Smooth muscle cell (in vitro differentiated cells): ENCODE data around the gene SH3GL3. TPM values are rescaled to one million over a fixed set of nuclear protein-coding genes. Genes with fewer than 3 reads are reported as not detected.

Source experiments
- DNase-seq: peaks from one replicate; lab custom pipeline; 2025; ENCODE audit not compliant: unreplicated experiment; lab: John Stamatoyannopoulos, UW
- H2AFZ ChIP-seq: fragments of 200-600 bp; sonication (generic); 2 replicates; pipeline ENCODE4 v1.6.0; 2016; ENCODE audit warnings: antibody characterized with exemption, low read depth, mild to moderate bottlenecking
- H3F3A ChIP-seq: fragments of 200-600 bp; sonication (generic); 2 replicates; pipeline ENCODE4 v1.6.0; 2017; ENCODE audit warnings: antibody characterized with exemption, low read depth
- H3K27ac ChIP-seq: fragments of 200-600 bp; sonication (generic); 2 replicates; pipeline ENCODE4 v1.5.1; 2016; ENCODE audit warnings: low read depth, mild to moderate bottlenecking
- H3K27me3 ChIP-seq: fragments of 200-600 bp; sonication (generic); 2 replicates; pipeline ENCODE4 v1.6.1; 2016; ENCODE audit warnings: low read depth, mild to moderate bottlenecking
- H3K36me3 ChIP-seq: fragments of 200-600 bp; sonication (generic); 2 replicates; pipeline ENCODE4 v1.5.1; 2016; ENCODE audit warnings: low read depth
- H3K4me1 ChIP-seq: fragments of 200-600 bp; sonication (generic); 2 replicates; pipeline ENCODE4 v1.5.1; 2016; ENCODE audit warnings: low read depth
- H3K4me2 ChIP-seq: fragments of 200-600 bp; sonication (generic); 2 replicates; pipeline ENCODE4 v1.6.0; 2016; ENCODE audit warnings: mild to moderate bottlenecking
- H3K4me3 ChIP-seq: fragments of 200-600 bp; sonication (generic); 2 replicates; pipeline ENCODE4 v1.5.1; 2016; ENCODE audit warnings: mild to moderate bottlenecking
- H3K79me2 ChIP-seq: fragments of 200-600 bp; sonication (generic); 2 replicates; pipeline ENCODE4 v1.6.0; 2016; ENCODE audit warnings: low read depth, mild to moderate bottlenecking
- H3K9ac ChIP-seq: fragments of 200-600 bp; sonication (generic); 2 replicates; pipeline ENCODE4 v1.6.0; 2016; ENCODE audit warnings: low read depth
- H3K9me3 ChIP-seq: fragments of 200-600 bp; sonication (generic); replicated peaks from 2 replicates; pipeline ENCODE4 v1.5.1; 2016; ENCODE audit warnings: low read depth
- H4K20me1 ChIP-seq: fragments of 200-600 bp; sonication (generic); 2 replicates; pipeline ENCODE4 v1.6.0; 2016; ENCODE audit warnings: low read depth
- whole genome bisulfite sequencing: methylation state at CpG from one replicate; pipeline ENCODE4 v1.1.7; 2016; ENCODE audit warnings: low lambda C conversion rate; 5-methylcytosine and 5-hydroxymethylcytosine counted together
- polyA plus RNA-seq: library from polyadenylated mRNA; unstranded; fragments of >200 nt; fragmentation: Nextera tagmentation; extraction: Ambion mirVana; gene quantifications from 2 replicates; pipeline ENCODE4 v1.2.1, GENCODE V29; 2016
- total RNA-seq: library from RNA; depleted of rRNA; stranded (reverse); fragments of >200 nt; gene quantifications from 2 replicates; pipeline ENCODE4 v1.2.3, GENCODE V29; 2014
- TF ChIP-seq, protein P1 (sequence below): fragments of 200-600 bp; sonication (generic); IDR thresholded peaks from 2 replicates; pipeline ENCODE4 v1.5.1; 2017; ENCODE audit warnings: borderline replicate concordance, mild to moderate bottlenecking, antibody characterized with exemption; ENCODE audit not compliant: insufficient read depth, poor library complexity, severe bottlenecking

Gene SH3GL3
- total RNA-seq (2.2 and 2.7 TPM in 2 replicates), polyA plus RNA-seq (0.50 and 1.5 TPM in 2 replicates)

DNA sequence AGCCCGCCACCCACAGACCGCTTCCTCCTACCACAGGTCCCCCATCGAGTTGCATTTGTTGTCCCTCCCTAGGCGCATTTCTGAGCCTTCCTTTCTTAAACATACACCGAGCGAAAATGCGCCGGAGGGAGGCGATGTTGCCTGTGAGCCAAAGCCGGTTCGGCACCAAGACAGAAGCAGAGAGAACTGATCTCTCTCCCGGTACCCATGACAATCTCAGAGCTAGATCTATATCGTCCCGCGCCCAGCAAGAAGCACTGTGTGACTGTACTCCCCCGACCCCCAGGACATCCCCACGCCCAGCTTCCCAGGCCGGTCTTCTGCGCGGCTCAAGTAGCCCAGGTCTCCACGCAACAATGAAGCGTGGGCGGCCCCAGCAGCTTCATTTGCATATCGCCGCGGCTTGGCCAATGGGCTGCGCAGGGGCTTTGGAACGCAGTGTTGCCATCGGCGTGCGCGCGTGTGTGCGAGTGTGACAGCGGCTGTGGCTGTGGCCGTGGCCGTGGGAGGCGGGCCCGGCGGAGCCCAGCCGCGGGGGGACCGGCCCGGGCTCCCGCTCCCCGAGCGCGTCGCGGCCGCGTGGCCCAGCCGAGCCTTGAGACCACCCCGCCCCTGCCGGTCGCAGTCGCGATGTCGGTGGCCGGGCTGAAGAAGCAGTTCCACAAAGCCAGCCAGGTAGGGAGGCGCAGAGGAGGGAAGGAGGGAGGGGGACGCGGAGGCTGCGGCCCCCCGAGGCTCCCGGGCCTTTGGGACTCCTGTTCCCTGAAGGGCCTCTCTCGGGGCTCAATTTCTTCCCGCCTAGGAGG is at the start of gene SH3GL3:
Gene SH3GL3 (plus strand): TSS at position 438 of the 806 bp plus-strand sequence. CDS start 193 bp downstream, at position 631.
- Histone ChIP-seq H3K9ac (peak within 1 kb of the TSS; percentile 47), H4K20me1 (no peaks in the 10 kb centered on the region), H3K4me2 (peak within 1 kb of the TSS; percentile 93), H3K27me3 (no peaks in the 10 kb centered on the region), H3K36me3 (no peaks in the 10 kb centered on the region), H3K4me3 (peak within 1 kb of the TSS; percentile 60), H3K79me2 (no peaks in the 10 kb centered on the region), H3F3A (no peaks in the 10 kb centered on the region), H2AFZ (peak within 1 kb of the TSS; percentile 82), H3K9me3 (no peaks in the 10 kb centered on the region), H3K27ac (no peak within 1 kb of the TSS), H3K4me1 (no peaks in the 10 kb centered on the region)
- TF ChIP-seq, protein P1, sequence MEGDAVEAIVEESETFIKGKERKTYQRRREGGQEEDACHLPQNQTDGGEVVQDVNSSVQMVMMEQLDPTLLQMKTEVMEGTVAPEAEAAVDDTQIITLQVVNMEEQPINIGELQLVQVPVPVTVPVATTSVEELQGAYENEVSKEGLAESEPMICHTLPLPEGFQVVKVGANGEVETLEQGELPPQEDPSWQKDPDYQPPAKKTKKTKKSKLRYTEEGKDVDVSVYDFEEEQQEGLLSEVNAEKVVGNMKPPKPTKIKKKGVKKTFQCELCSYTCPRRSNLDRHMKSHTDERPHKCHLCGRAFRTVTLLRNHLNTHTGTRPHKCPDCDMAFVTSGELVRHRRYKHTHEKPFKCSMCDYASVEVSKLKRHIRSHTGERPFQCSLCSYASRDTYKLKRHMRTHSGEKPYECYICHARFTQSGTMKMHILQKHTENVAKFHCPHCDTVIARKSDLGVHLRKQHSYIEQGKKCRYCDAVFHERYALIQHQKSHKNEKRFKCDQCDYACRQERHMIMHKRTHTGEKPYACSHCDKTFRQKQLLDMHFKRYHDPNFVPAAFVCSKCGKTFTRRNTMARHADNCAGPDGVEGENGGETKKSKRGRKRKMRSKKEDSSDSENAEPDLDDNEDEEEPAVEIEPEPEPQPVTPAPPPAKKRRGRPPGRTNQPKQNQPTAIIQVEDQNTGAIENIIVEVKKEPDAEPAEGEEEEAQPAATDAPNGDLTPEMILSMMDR = peak; percentile 24
- under 1% methylated on average over 54 of the region's 68 CpGs for WGBS
- peak; percentile 39 for DNase-seq

DNA sequence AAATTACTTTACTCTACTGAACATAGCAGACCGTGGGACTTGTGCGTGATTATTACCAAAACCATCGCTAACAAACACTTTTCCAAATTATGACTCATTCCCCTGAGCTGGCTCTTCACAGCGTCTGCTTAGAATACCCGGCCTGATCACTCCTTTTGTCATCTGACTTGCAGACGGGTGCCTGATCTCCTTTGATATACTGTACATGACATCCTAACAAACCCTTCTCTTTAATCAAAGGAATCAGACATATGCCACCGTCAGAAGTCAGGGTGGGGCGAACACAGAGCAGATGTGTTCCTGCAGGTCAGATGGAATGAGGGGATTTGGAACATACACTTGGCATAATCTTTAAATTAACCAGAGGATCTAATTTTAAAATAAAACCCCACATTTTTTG is 48.5 kb upstream of the SH3GL3 start:
- no peak overlapping the region for H3K4me3 ChIP-seq
- WGBS = 29% methylated on average over 8 of the region's 8 CpGs
- peaks cover 8% of the 10 kb centered on the region for H3K4me1 ChIP-seq
- H4K20me1 ChIP-seq = no peaks in the 10 kb centered on the region
- H3K27me3 ChIP-seq = peaks cover 4% of the 10 kb centered on the region
- no peaks in the 10 kb centered on the region for H3K36me3 ChIP-seq
- H3K79me2 ChIP-seq = no peaks in the 10 kb centered on the region
- peak overlapping the region; percentile 30 for H2AFZ ChIP-seq
- H3K27ac ChIP-seq = no peak overlapping the region
- no peak overlapping the region for H3K4me2 ChIP-seq
- H3F3A ChIP-seq = no peaks in the 10 kb centered on the region
- no peak overlapping the region for H3K9ac ChIP-seq
- TF ChIP-seq, protein P1 = no peak
- DNase-seq = no peak
- no peaks in the 10 kb centered on the region for H3K9me3 ChIP-seq

- H3K4me2 ChIP-seq = no peak overlapping the region
- no peaks in the 10 kb centered on the region for H3K36me3 ChIP-seq
- TF ChIP-seq, protein P1 = no peak
- H3K27ac ChIP-seq = no peak overlapping the region
- no peaks in the 10 kb centered on the region for H4K20me1 ChIP-seq
- 83% methylated on average over 3 of the region's 3 CpGs for WGBS
- no peaks in the 10 kb centered on the region for H3K79me2 ChIP-seq
- H3F3A ChIP-seq = no peaks in the 10 kb centered on the region
- H2AFZ ChIP-seq = no peak overlapping the region
- no peaks in the 10 kb centered on the region for H3K9me3 ChIP-seq
- H3K4me1 ChIP-seq = no peaks in the 10 kb centered on the region
- peaks cover 4% of the 10 kb centered on the region for H3K27me3 ChIP-seq
- DNase-seq = no peak
- H3K9ac ChIP-seq = no peak overlapping the region
- H3K4me3 ChIP-seq = no peak overlapping the region
Observed at GRCh38 chr15:83404121-83404520, 43.0 kb upstream of the SH3GL3 start.
